SK-N-SH (cell line): Measurements from ENCODE around the gene SYT1. TPM values are rescaled to one million over a fixed set of nuclear protein-coding genes. Genes with fewer than 3 reads are reported as not detected.
A peak's percentile ranks its signal among the peaks of the same experiment; 100 is the strongest.

ENCODE experiments used
- CTCF ChIA-PET: fragments of 300-600, 350-600 bp; formaldehyde crosslinking; extraction: SDS; loops from one replicate; lab custom pipeline; 2021; lab: Yijun Ruan, JAX
- POLR2A ChIA-PET: fragments of 350-600 bp; sonication (Branson Sonifier 250); formaldehyde crosslinking; extraction: SDS; loops from one replicate; lab custom pipeline; 2020; ENCODE audit warnings: antibody characterized with exemption, inconsistent platforms; lab: Yijun Ruan, JAX
- DNase-seq: peaks from one replicate; pipeline ENCODE4 v3.0.0; 2012
- H2AFZ ChIP-seq: fragments of 200-600 bp; sonication (generic); 2 replicates; pipeline ENCODE4 v1.8.1; 2016; ENCODE audit warnings: antibody characterized with exemption, mild to moderate bottlenecking, low read depth
- H3F3A ChIP-seq: fragments of 200-600 bp; sonication (generic); replicated peaks from 2 replicates; pipeline ENCODE3; 2016; ENCODE audit warnings: antibody characterized with exemption, mild to moderate bottlenecking; ENCODE audit not compliant: insufficient read depth
- H3K27ac ChIP-seq, 2 experiments: fragments of 200-500 bp in 1 of 2; fragments of 200-600 bp in 1 of 2; sonication (Bioruptor generic) in 1 of 2; sonication (generic), shearing (Covaris generic) in 1 of 2; 2 replicates each; pipeline versions ENCODE4 v1.5.1 to v1.6.1; 2014 to 2016; ENCODE audit warnings: low read depth in 2 of 2, inconsistent platforms in 1 of 2, low read length in 1 of 2, mild to moderate bottlenecking in 1 of 2, mixed read lengths in 1 of 2
- H3K27me3 ChIP-seq: fragments of 200-600 bp; sonication (generic), shearing (Covaris generic); 2 replicates; pipeline ENCODE4 v1.6.1; 2016; ENCODE audit warnings: mixed run types; ENCODE audit not compliant: insufficient read depth
- H3K36me3 ChIP-seq, 2 experiments: fragments of 200-500 bp in 1 of 2; fragments of 200-600 bp in 1 of 2; sonication (Bioruptor generic) in 1 of 2; sonication (generic) in 1 of 2; replicated peaks in 1 of 2; 2 replicates each; pipeline versions ENCODE3 to v1.5.1; 2014 to 2016; ENCODE audit warnings: low read length in 1 of 2, mild to moderate bottlenecking in 1 of 2; ENCODE audit not compliant: insufficient read depth in 2 of 2, control insufficient read depth in 1 of 2
- H3K4me1 ChIP-seq, 2 experiments: fragments of 200-500 bp in 1 of 2; fragments of 200-600 bp in 1 of 2; sonication (Bioruptor generic) in 1 of 2; sonication (generic), shearing (Covaris generic) in 1 of 2; 2 replicates each; pipeline versions ENCODE4 v1.5.1 to v1.6.1; 2014 to 2016; ENCODE audit warnings: low read depth in 1 of 2, low read length in 1 of 2, mixed run types in 1 of 2; ENCODE audit not compliant: insufficient read depth in 2 of 2, control insufficient read depth in 1 of 2
- H3K4me2 ChIP-seq: fragments of 200-600 bp; sonication (generic), shearing (Covaris generic); 2 replicates; pipeline ENCODE4 v1.6.1; 2017; ENCODE audit warnings: mixed run types
- H3K4me3 ChIP-seq, 2 experiments: fragments of 200-500 bp in 1 of 2; fragments of 200-600 bp in 1 of 2; sonication (Bioruptor generic) in 1 of 2; sonication (generic), shearing (Covaris generic) in 1 of 2; 2 replicates each; pipeline versions ENCODE4 v1.5.1 to v1.8.1; 2014 to 2016; ENCODE audit warnings: low read depth in 2 of 2, inconsistent platforms in 1 of 2, low read length in 1 of 2, mild to moderate bottlenecking in 1 of 2, mixed read lengths in 1 of 2, moderate library complexity in 1 of 2
- H3K79me2 ChIP-seq: fragments of 200-600 bp; sonication (generic); 2 replicates; pipeline ENCODE4 v1.8.1; 2017; ENCODE audit warnings: mild to moderate bottlenecking; ENCODE audit not compliant: insufficient read depth
- H3K9ac ChIP-seq: fragments of 200-600 bp; sonication (generic); 2 replicates; pipeline ENCODE4 v1.6.1; 2017; ENCODE audit warnings: mixed run types
- H3K9me2 ChIP-seq: fragments of 200-600 bp; sonication (generic); 2 replicates; pipeline ENCODE4 v1.6.1; 2017; ENCODE audit warnings: mixed run types
- H3K9me3 ChIP-seq: fragments of 200-600 bp; sonication (generic); 2 replicates; pipeline ENCODE4 v1.6.1; 2017; ENCODE audit warnings: mixed run types, mild to moderate bottlenecking, moderate library complexity
- H4K20me1 ChIP-seq: fragments of 200-600 bp; sonication (generic); 2 replicates; pipeline ENCODE4 v1.6.1; 2017; ENCODE audit warnings: mild to moderate bottlenecking, mixed run types; ENCODE audit not compliant: insufficient read depth
- CTCF ChIP-seq: fragments of 200-600 bp; sonication (generic); IDR thresholded peaks from 2 replicates; pipeline ENCODE4 v1.6.1; 2017; ENCODE audit warnings: antibody characterized with exemption, mild to moderate bottlenecking, moderate library complexity
- FOXJ3 ChIP-seq: sonication (generic); formaldehyde crosslinking; IDR thresholded peaks from 2 replicates; pipeline ENCODE4 v1.5.1; 2020; ENCODE audit warnings: mild to moderate bottlenecking, missing genetic modification reagents
- GABPA ChIP-seq: IDR thresholded peaks from 2 replicates; pipeline ENCODE4 v1.4.0; 2012; ENCODE audit warnings: low read depth, mild to moderate bottlenecking
- IRF3 ChIP-seq: fragments of 150-350 bp; IDR thresholded peaks from 2 replicates; pipeline ENCODE4 v1.6.1; 2016; ENCODE audit warnings: mild to moderate bottlenecking, low read depth, low read length
- MEF2A ChIP-seq: IDR thresholded peaks from 2 replicates; pipeline ENCODE4 v1.4.0; 2012; ENCODE audit warnings: low read depth, borderline replicate concordance
- NFIC ChIP-seq: IDR thresholded peaks from 2 replicates; pipeline ENCODE4 v1.4.0; 2012; ENCODE audit warnings: borderline replicate concordance
- NRF1 ChIP-seq: IDR thresholded peaks from 2 replicates; pipeline ENCODE4 v1.6.1; 2012; ENCODE audit warnings: low read depth, mild to moderate bottlenecking, low read length
- POLR2AphosphoS5 ChIP-seq: IDR thresholded peaks from 2 replicates; pipeline ENCODE4 v1.6.1; 2012; ENCODE audit warnings: low read depth, low read length
- RCOR1 ChIP-seq: fragments of 150-350 bp; IDR thresholded peaks from 2 replicates; pipeline ENCODE4 v1.6.1; 2017; ENCODE audit warnings: antibody characterized with exemption, low read length
- REST ChIP-seq: IDR thresholded peaks from 2 replicates; pipeline ENCODE4 v1.6.1; 2012; ENCODE audit warnings: mild to moderate bottlenecking, low read depth, low read length, moderate library complexity
- RFX5 ChIP-seq: IDR thresholded peaks from 2 replicates; pipeline ENCODE4 v1.6.1; 2012; ENCODE audit warnings: mild to moderate bottlenecking, improper control_type of control experiment, low read length
- SIN3A ChIP-seq: IDR thresholded peaks from 2 replicates; pipeline ENCODE4 v1.6.1; 2012; ENCODE audit warnings: low read depth, mild to moderate bottlenecking, low read length, moderate library complexity, borderline replicate concordance
- TCF12 ChIP-seq: IDR thresholded peaks from 2 replicates; pipeline ENCODE4 v1.4.0; 2012
- TEAD4 ChIP-seq: IDR thresholded peaks from 2 replicates; pipeline ENCODE4 v1.4.0; 2012; ENCODE audit warnings: mild to moderate bottlenecking, borderline replicate concordance; ENCODE audit not compliant: insufficient read depth
- USF2 ChIP-seq: fragments of 150-350 bp; IDR thresholded peaks from 2 replicates; pipeline ENCODE4 v1.6.1; 2017; ENCODE audit warnings: antibody characterized with exemption, low read length, low read depth, borderline replicate concordance
- WGBS: methylation state at CpG from one replicate; pipeline ENCODE4 v1.1.6; 2017; ENCODE audit warnings: low lambda C conversion rate; 5-methylcytosine and 5-hydroxymethylcytosine counted together
- polyA plus RNA-seq, 3 experiments: library from polyadenylated mRNA; depleted of rRNA; stranded (reverse); fragments of >200 nt; gene quantifications; 2 replicates each; pipeline ENCODE4 v1.2.3, GENCODE V29; 2012

Gene SYT1
- polyA plus RNA-seq, 1 of the 3 experiments (the other 2 are of a cell fraction): 12.7 TPM

- TF ChIP-seq TCF12: no peak
- no peak for TF ChIP-seq NFIC
- TF ChIP-seq CTCF: no peak
- no peak for TF ChIP-seq USF2
These were observed 502.5 kb downstream of the SYT1 start (continued) for GRCh38 chr12:79367032-79367589.

GRCh38 chr12:79370021-79370420 is 505.4 kb downstream of the SYT1 start:
- no peak overlapping the region for H3K9ac ChIP-seq
- no peaks in the 10 kb centered on the region for H3K27me3 ChIP-seq
- H3K36me3 ChIP-seq: no peaks in the 10 kb centered on the region
- no peak for DNase-seq
- ChIA-PET POLR2A (no interaction called here), CTCF (interaction anchor here (0.6 to 1.2 kb wide), 3 partner anchors 12 to 25 kb away, joined by 3 to 4 read pairs (median 3); no protein-coding TSS in a partner anchor)
- H3K4me2 ChIP-seq: no peak overlapping the region
- H3K4me1 ChIP-seq: peaks cover 9 to 10% of the 10 kb centered on the region in 2 experiments; a peak in 3 of 4 replicates
- no peaks in the 10 kb centered on the region for H4K20me1 ChIP-seq
- H3K27ac ChIP-seq: peak overlapping the region in 1 of 2 experiments; percentile 28; a peak in 1 of 4 replicates
- H3F3A ChIP-seq: peaks cover 6% of the 10 kb centered on the region
- no peaks in the 10 kb centered on the region for H3K79me2 ChIP-seq
- H3K9me3 ChIP-seq: no peaks in the 10 kb centered on the region
- no peak overlapping the region for H2AFZ ChIP-seq
- no peak overlapping the region for H3K4me3 ChIP-seq
- TF ChIP-seq TEAD4 (no peak), REST (no peak), FOXJ3 (no peak), MEF2A (no peak), NFIC (no peak), CTCF (no peak), NRF1 (no peak), RCOR1 (no peak), RFX5 (no peak), IRF3 (no peak), GABPA (no peak), POLR2AphosphoS5 (no peak), SIN3A (no peak)
- 71% methylated on average over 2 of the region's 2 CpGs for WGBS
- H3K9me2 ChIP-seq: no peaks in the 10 kb centered on the region
